ENCODE measurements around the gene MGAT3.
"Not testable (repeated sequence)": the region's sequence is repeated elsewhere in the genome, so short reads cannot be mapped to it uniquely, and the experiment has no call there.

The MGAT3 gene, protein sequence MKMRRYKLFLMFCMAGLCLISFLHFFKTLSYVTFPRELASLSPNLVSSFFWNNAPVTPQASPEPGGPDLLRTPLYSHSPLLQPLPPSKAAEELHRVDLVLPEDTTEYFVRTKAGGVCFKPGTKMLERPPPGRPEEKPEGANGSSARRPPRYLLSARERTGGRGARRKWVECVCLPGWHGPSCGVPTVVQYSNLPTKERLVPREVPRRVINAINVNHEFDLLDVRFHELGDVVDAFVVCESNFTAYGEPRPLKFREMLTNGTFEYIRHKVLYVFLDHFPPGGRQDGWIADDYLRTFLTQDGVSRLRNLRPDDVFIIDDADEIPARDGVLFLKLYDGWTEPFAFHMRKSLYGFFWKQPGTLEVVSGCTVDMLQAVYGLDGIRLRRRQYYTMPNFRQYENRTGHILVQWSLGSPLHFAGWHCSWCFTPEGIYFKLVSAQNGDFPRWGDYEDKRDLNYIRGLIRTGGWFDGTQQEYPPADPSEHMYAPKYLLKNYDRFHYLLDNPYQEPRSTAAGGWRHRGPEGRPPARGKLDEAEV

DNA sequence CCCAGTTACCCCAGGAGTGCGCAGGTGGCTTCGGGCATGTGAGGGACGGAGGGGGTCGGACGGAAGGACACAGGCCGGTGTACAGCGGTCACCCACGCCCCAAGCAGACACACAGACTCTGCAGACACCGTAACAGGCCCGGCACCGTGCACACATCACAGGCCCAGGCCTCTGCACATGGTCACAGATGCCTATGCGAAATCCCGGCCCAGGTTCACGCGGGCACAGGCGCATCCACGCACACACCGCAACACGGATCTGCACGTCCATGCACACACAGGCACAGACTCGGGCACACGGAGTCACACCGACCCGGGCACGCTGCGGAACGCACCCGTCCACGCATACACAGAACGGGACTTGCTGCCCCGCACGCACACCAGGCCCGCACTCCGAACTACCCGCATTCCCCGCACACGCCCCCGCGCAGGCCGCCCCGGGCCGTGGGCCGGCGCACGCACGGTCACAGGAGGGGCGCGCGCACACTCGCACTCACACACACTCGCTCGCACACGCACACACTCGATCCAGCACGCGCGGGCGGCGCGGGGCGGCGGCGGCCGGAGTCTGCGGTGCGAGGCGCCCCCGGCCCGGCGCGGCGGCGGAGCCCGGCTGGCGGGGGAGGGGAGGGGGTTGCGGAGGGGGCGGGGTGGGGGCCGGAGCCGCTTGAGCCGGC is at the start of gene MGAT3:
Gene MGAT3 (plus strand): TSS at position 491 of the 676 bp plus-strand sequence. CDS start 30,336 bp downstream, outside the sequence.
- DNase-seq (ENCODE audit: low read depth in 2 of 2), result no peak

DNA sequence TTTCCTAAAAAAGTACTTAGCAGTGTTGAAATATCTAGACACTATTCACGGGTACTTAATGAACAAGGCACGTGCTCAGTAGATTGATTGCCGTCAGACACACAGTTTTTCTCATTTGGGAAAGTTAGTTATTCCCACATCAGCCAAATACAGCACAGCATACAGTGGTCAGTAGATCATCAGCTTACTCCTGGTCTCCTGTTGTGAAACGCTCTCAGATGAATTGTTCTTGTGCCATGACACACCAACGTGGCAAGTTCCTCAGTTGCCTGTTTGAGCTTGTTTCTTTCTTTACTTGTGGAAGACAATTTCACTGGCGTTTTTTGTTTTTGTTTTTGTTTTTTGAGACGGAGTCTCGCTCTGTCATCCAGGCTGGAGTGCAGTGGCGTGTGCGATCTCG is 48.6 kb upstream of the MGAT3 start:
- no peak for DNase-seq (ENCODE audit: low read depth in 2 of 2)

DNA sequence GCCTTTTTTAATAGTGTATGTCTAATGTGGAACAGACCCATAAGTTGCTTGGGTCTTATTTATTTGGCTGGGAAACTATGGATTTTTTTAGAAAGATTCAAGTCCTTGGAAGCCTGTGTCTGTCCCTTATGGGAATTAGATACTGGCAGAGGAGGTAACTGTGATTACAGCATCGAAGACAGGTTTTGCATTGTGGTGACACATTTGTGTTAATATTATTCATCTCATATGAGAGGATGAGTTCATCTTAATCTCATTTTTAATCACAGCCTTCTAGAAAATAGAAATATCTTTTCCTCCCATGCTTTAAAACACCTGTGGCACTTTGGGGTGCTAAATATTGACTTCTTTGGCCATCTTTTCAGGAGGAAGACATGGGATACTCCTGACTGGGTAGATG is 48.0 kb upstream of the MGAT3 start:
- no peak for DNase-seq (ENCODE audit: low read depth in 2 of 2)

DNA sequence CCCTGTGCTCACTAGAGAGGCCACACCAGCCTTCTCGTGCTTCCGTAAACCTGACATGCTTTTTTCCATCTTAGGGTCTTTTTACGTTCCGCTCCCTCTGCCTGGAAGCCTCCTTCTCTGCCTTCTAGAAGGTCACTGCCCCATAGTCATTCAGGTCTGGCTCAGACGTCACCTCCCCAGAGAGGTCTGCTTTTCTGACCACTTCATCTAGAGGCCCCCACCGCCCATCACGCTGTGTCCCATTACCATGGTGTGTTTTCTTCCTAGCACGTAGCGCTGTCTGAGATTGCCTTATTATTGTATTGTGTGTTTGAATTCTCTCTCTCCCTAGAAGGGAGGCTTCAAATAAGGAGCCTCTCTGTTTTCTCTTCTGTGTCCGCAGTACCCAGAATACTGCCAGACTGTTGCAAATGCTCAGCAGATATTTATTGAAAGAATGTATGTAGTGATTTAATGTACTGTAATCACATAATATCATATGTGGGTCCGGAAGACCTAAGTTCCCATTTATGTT is 47.2 kb upstream of the MGAT3 start:
- no peak for DNase-seq (ENCODE audit: low read depth in 2 of 2)

DNA sequence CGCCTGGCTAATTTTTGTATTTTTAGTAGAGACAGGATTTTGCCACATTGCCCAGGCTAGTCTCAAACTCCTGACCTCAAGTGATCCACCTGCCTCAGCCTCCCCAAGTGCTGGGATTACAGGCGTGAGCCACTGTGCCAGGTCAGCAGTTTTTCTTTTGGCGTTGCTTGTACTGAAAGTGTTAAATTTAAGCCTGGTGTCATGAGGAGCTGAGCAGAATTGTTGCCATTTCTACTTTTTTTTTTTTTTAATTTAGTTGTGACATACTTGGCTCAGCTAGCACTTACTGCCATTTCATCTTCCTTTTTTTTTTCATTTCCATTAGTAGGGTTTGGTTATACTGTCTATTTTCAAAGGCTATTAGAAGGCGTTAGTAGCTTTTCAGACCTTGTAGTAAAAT is 46.5 kb upstream of the MGAT3 start:
- DNase-seq (ENCODE audit: low read depth in 2 of 2), result no peak

DNA sequence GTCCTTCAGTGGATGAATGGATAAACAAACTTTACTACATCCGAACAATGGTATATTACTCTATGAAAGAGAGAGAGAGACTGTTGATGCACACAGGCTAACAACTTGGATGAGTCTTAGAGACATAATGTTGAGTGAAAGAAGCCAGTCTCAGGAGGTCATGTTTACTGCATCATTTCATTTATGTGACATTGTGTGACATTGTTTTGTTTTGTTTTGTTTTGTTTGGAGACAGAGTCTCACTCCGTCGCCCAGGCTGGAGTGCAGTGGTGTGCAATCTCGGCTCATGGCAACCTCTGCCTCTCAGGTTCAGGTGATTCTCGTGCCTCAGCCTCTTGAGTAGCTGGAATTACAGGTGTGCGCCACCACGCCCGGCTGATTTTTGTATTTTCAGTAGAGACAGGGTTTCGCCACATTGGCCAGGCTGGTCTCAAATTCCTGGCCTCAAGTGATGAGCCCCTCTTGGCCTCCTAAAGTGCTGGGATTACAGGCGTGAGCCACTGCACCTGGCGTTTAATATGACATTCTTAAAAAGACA is 44.9 kb upstream of the MGAT3 start:
- DNase-seq (ENCODE audit: low read depth in 2 of 2), result not testable (repeated sequence)

DNA sequence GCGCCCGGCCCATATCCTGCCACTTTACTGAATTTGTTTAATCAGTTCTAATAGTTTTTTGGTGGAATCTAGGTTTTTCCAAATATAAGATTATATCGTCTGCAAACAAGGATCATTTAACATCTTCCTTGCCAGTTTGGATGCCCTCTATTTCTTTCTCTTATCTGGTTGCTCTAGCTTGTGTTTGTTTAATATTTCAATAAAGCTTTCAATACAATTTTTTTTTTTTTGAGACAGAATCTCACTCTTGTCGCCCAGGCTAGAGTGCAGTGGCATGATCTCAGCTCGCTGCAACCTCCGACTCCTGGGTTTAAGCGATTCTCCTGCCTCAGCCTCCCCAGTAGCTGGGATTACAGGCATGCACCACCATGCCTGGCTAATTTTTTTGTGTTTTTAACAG is 43.6 kb upstream of the MGAT3 start:
- DNase-seq (ENCODE audit: low read depth in 2 of 2), result not testable (repeated sequence)

DNA sequence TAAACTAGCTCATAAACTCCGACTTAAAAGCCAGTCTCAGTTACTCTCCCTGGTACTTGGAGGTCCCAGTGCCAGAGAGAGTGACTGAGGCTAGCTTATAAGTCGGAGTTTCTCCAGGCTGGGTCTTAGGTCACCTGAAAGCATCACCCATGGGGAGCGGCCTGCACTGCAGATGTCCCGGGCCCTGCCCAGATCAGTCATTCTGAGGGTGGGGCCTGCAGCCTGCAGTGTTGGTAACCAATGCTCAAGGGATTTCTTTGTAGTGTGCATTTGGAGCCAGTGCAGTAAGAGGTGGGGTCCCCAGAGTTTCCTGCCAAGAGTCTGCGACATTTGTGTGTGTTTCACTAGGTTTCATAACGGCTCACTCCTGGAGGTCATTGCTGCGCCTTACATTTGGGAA is 42.4 kb upstream of the MGAT3 start:
- no peak for DNase-seq (ENCODE audit: low read depth in 2 of 2)

DNA sequence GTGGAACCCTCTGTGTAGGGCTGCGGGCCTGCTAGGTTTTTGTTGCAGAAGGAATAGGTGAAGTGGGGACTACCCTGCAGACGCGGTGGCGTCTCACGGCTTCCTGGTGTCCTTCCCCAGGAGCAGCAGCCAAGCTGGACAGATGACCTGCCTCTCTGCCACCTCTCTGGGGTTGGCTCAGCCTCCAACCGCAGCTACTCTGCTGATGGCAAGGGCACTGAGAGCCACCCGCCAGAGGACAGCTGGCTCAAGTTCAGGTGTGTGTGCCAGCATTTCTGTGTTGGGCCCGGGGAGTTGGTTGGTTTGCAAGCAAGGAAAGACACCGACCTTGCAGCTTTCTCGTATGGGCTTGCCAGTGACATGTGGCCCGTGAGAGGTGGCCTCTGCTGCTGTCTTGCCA is 41.9 kb upstream of the MGAT3 start:
- DNase-seq (ENCODE audit: low read depth in 2 of 2), result no peak

DNA sequence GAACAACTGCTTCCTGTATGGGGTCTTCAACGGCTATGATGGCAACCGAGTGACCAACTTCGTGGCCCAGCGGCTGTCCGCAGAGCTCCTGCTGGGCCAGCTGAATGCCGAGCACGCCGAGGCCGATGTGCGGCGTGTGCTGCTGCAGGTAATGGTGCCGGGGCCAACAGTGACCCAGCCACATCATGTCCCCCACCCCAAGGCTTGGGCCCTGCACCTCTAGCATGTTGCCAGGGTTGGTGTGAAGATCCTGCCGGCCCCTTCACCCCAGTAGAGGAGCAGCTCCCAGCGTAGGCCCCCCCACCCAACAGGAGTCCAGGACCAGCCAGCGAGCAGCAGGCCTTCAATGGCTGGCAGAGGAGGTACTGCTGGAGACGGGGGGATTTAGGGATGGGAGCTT is 41.3 kb upstream of the MGAT3 start:
- no peak for DNase-seq (ENCODE audit: low read depth in 2 of 2)

DNA sequence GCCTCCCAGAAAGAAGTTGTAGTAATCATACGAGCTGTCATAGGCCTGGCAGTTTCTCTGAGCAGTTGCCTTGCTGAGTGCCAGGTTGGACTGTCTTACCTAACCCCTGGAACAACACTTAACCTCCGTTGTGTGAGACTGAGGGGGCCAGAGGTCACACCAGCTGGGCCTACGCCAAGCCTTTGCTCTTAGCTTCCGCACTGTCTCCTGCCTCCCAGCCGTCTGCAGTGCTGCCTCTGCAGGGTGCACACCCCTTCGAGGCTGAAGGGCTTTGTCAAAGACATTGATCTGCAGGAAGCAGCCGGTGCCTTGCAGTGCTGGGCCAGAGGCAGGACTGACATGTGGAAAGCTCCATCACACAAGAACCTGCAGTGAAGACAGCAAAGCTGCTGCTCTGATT is 40.5 kb upstream of the MGAT3 start:
- no peak for DNase-seq (ENCODE audit: low read depth in 2 of 2)

DNA sequence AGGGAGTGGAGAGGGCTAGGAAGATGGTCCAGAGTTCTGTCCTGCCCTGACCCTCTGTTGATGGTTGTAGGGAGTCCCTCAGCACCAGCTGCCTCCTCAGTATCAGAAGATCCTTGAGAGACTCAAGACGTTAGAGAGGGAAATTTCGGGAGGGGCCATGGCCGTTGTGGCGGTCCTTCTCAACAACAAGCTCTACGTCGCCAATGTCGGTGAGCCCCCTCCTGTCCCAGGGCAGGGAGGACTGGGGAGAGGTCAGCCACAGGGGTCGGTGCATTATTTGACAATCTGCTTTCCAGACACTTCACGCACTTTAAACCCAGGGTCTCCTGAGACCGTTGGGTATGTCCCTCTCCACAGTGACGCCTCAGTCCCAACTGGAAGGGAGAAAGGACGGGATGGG is 39.2 kb upstream of the MGAT3 start:
- DNase-seq (ENCODE audit: low read depth in 2 of 2), result no peak

DNA sequence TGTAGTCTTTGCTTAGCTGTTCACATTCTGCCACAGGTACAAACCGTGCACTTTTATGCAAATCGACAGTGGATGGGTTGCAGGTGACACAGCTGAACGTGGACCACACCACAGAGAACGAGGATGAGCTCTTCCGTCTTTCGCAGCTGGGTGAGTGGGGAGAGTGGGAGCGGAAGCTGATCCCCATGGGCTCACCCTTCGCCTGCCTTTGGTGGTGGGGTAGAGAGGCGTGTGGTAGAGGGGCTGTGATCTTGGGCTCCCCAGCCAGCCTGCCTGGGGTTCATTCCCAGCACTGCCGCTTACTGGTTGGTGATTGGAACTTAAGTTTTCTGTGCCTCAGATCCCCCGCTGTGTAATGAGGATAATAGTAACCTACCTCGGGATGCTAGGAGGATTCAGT is 38.1 kb upstream of the MGAT3 start:
- no peak for DNase-seq (ENCODE audit: low read depth in 2 of 2)

DNA sequence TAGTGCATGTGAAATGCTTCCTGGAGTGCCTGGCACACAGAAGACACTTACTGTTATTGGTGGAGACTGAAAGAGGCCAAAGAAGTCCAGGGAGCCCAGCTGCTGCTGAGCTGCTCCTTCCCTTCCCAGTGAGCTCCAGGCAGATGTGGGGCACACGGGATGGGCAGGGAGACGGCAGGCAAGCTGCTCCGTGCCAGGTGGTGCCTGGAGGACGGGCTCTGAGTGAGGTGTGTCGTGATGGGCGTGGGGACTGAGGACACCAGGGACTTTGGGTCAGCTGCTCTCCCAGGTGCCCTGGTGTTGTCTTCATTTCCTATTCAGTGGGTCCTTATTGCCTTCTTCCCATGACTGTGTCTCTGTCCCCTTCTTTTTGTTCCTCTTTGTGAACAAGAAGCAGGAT is 37.7 kb upstream of the MGAT3 start:
- no peak for DNase-seq (ENCODE audit: low read depth in 2 of 2)

DNA sequence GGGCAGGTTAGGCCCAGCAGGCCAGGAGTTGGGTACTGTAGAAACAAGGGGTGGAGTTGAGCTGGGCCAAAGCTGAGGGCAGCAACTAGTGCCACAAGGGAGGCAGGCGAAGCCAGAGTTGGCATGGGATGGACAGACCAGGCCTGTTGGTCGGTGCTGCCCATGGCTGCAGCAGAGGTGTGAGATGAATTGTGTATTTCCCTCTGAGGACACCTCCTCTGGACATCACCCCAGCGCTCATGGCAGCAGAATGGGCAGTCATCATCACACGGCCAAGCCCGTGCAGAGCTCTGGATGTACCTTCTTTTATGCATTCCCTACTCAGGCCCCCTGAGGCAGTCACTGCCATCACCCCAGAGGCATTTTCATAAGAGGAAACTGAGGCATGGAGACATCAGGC is 36.9 kb upstream of the MGAT3 start:
- DNase-seq (ENCODE audit: low read depth in 2 of 2), result no peak

DNA sequence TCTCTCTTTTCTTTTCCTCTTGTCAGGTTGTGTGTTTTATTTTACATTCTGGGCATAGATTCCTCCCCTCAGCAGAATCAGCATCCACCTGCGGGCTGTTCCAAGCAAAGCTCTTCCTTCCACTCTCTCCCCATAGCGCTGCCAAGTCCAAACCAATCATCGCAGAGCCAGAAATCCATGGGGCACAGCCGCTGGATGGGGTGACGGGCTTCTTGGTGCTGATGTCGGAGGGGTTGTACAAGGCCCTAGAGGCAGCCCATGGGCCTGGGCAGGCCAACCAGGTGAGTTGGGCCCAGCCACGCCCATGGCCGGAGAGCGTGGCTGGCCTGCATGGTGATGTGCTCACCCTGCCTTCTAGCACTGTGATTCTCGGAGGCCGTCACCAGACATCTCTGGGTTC is 35.1 kb upstream of the MGAT3 start:
- DNase-seq (ENCODE audit: low read depth in 2 of 2), result no peak

DNA sequence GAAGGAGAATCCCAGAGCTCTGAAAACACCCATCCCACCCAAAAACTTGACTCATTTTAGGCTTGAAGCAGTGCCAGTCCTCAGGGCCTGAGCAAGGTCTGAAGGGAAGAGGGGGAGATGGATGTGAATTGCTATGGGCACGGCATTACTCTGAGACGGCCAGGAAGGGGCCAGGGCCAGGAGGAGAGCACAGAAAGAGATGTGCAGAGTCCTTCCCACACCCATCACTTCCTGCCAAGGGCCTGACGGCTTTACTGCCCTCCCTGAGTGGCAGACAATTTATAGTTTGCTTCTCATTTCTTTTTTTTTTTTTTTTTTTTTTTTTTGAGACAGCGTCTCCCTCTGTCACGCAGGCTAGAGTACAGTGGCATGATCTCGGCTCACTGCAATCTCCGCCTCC is 34.7 kb upstream of the MGAT3 start:
- DNase-seq (ENCODE audit: low read depth in 2 of 2), result no peak

DNA sequence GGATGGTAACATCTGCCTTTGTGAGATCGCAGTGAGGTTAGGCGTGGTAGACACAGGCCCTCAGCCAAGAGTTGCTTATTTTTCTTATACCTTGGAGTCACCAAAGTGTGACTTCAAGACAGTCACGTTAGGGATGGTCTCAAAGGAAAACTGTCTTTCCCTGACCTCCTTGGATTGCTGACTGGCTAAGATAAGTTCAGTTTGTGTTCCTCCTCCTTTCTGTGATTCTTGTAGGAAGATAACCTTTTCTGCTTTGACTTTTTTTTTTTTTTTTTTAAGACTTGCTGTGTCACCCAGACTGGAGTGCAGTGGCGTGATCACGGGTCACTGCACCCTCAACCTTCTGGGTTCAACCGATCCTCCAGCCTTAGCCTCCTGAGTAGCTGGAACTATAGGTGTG is 34.1 kb upstream of the MGAT3 start:
- no peak for DNase-seq (ENCODE audit: low read depth in 2 of 2)

DNA sequence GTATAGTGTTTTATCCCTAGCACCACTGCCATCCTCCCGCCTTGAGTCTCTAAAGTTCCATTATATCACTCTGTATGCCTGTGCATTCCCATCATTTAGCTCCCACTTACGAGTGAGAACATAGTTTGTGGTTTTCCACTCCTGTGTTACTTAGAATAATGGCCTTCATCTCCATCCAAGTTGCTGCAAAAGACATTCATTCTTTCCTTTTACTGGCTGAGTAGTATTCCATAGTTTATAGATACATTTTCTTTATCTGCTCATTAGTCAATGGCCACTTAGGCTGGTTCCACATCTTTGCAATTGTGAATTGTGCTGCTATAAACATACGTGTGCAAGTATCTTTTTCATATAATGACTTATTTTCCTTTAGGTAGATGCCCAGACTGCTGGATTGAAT is 32.8 kb upstream of the MGAT3 start:
- DNase-seq (ENCODE audit: low read depth in 2 of 2), result no peak

DNA sequence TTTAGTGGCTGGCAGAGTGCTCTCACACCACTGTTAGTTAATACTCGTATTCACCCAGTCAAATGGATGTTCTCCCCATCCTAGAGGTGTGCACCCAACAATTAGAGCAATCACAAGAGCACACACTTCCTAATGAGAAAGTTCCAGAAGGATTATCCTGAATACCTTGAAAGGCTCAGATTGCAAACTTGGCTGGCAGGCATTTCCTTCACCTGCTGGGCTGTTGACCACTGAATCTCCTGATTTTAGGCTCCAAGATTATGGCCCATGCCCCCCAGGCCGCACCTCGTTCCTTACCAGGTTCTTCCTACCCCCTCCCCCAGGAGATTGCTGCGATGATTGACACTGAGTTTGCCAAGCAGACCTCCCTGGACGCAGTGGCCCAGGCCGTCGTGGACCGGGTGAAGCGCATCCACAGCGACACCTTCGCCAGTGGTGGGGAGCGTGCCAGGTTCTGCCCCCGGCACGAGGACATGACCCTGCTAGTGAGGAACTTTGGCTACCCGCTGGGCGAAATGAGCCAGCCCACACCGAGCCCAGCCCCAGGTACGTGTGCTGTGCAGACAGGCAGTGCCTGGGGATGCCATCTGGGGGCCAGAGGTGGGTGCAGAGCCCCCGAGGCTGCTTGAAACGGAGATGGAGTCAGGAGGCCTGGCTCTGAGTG is 30.3 kb upstream of the MGAT3 start:
- no peak for DNase-seq (ENCODE audit: low read depth in 2 of 2)

DNA sequence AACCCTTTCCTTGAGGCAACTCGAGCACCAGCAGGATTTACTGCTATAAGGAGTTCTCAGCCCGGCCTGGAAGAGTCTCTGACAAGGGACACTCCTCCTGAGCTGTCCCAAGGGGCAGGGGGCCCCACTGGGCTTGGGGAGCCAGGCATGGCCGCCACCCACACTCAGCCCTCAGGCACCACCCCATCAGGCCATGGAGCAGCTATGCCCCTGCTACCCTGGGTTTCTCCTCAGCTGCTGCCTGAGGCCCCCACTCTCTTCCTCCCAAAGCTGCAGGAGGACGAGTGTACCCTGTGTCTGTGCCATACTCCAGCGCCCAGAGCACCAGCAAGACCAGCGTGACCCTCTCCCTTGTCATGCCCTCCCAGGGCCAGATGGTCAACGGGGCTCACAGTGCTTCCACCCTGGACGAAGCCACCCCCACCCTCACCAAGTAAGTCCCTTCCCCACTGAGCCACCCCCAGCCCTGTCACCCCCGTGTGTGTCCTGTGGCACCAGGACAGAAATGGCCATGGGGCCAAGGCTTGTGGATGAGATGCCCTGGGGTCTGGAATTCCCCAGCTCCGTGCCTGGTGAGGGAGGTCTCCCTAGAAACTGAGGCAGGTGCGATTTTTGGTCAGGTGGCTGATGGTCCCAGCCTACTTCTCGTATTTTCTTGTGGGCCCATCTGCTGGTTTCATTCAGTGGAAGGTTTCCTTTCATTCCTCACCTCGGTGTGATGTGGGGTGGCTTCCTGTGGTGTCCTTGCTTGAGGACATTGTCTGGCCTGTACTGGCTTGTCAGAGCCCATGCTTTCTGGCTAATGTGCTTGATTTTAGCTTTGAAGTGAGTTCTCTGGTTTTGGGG is 28.8 kb upstream of the MGAT3 start:
- DNase-seq (ENCODE audit: low read depth in 2 of 2), result no peak

All from stimulated activated CD8-positive, alpha-beta memory T cell treated with anti-CD3 and anti-CD28 coated beads, Interleukin-7, amount 100 ng/mL, for 4 hours (primary cell).